Uterus (tissue), 4 donors: Measurements from ENCODE around the gene PCDHA8. TPM values are rescaled to one million over a fixed set of nuclear protein-coding genes. Genes with fewer than 3 reads are reported as not detected.

Experiments used
- total RNA-seq, 4 donors: library from RNA; depleted of rRNA in 3 of 4; stranded (reverse); fragments of >200 nt in 3 of 4; gene quantifications; one replicate each; pipeline versions ENCODE4 v1.1.0 to v1.2.4, GENCODE V29; 2014 to 2023
- donor health status: DM: yes; HTN: yes; CAD: no.

PCDHA8 gene
- total RNA-seq, 4 donors from 2014 or later = 1.2 to 1.9 TPM; not detected in 2

Other genes with a start within 250 kb of the PCDHA8 start
- gene CD14, start 208.0 kb upstream of the PCDHA8 start, total RNA-seq = 10 to 100 TPM in 3 of 4 donors, under 1 TPM in 1; 0.51 to 48.5 (median 34.0) TPM
- 10 to 100 TPM in 3 of 4 donors, 1 to 10 TPM in 1; 6.2 to 36.2 (median 22.7) TPM for gene TMCO6, start 201.7 kb upstream of the PCDHA8 start, total RNA-seq
- 100 to 1,000 TPM in 1 of 4 donors, 10 to 100 TPM in 3; 17.2 to 103 (median 35.6) TPM for gene NDUFA2, start 193.6 kb upstream of the PCDHA8 start, total RNA-seq
- gene IK, start 193.4 kb upstream of the PCDHA8 start, total RNA-seq = 100 to 1,000 TPM in 2 of 4 donors, 10 to 100 TPM in 2; 60.9 to 265 (median 89.3) TPM
- 10 to 100 TPM in 3 of 4 donors, 1 to 10 TPM in 1; 5.9 to 21.9 (median 17.9) TPM for gene WDR55, start 176.3 kb upstream of the PCDHA8 start, total RNA-seq
- gene DND1, start 167.6 kb upstream of the PCDHA8 start, total RNA-seq = 1 to 10 TPM in 2 of 4 donors, under 1 TPM in 2; 0.28 to 2.6 (median 0.92) TPM
- gene HARS1, start 149.8 kb upstream of the PCDHA8 start, total RNA-seq = 10 to 100 TPM; 20.3 to 50.5 (median 40.4) TPM
- gene HARS2, start 149.7 kb upstream of the PCDHA8 start, total RNA-seq = 10 to 100 TPM in 2 of 4 donors, 1 to 10 TPM in 2; 2.6 to 38.0 (median 15.7) TPM
- gene ZMAT2, start 140.7 kb upstream of the PCDHA8 start, total RNA-seq = 10 to 100 TPM; 18.2 to 41.9 (median 30.4) TPM
- under 1 TPM in 1 of 4 donors, not detected in 3; 0.41 TPM for gene PCDHA1, start 55.0 kb upstream of the PCDHA8 start, total RNA-seq
- gene PCDHA2, start 46.3 kb upstream of the PCDHA8 start, total RNA-seq = under 1 TPM in 3 of 4 donors, not detected in 1; 0.26 to 0.76 (median 0.52) TPM
- gene PCDHA3, start 40.1 kb upstream of the PCDHA8 start, total RNA-seq = 1 to 10 TPM in 3 of 4 donors, not detected in 1; 1.6 to 2.4 (median 1.8) TPM
- 1 to 10 TPM in 1 of 4 donors, under 1 TPM in 3; 0.26 to 5.8 (median 0.59) TPM for gene PCDHA4, start 34.1 kb upstream of the PCDHA8 start, total RNA-seq
- 1 to 10 TPM in 1 of 4 donors, under 1 TPM in 2, not detected in 1; 0.61 to 2.3 (median 0.69) TPM for gene PCDHA5, start 19.6 kb upstream of the PCDHA8 start, total RNA-seq
- 1 to 10 TPM in 3 of 4 donors, under 1 TPM in 1; 0.29 to 2.4 (median 1.3) TPM for gene PCDHA6, start 13.2 kb upstream of the PCDHA8 start, total RNA-seq
- gene PCDHA7, start 6.9 kb upstream of the PCDHA8 start, total RNA-seq = 10 to 100 TPM in 1 of 4 donors, 1 to 10 TPM in 1, under 1 TPM in 1, not detected in 1; 0.98 to 24.6 (median 2.2) TPM
- gene PCDHA9, start 7.2 kb downstream of the PCDHA8 start, total RNA-seq = 1 to 10 TPM in 1 of 4 donors, under 1 TPM in 3; 0.26 to 1.2 (median 0.64) TPM
- 1 to 10 TPM in 2 of 4 donors, under 1 TPM in 2; under 0.01 to 3.1 (median 1.6) TPM for gene PCDHA10, start 14.7 kb downstream of the PCDHA8 start, total RNA-seq
- gene PCDHA11, start 27.8 kb downstream of the PCDHA8 start, total RNA-seq = 1 to 10 TPM in 1 of 4 donors, under 1 TPM in 3; 0.26 to 2.1 (median 0.63) TPM
- 1 to 10 TPM in 3 of 4 donors, under 1 TPM in 1; 0.98 to 9.4 (median 1.5) TPM for gene PCDHA12, start 34.1 kb downstream of the PCDHA8 start, total RNA-seq
- gene PCDHA13, start 40.9 kb downstream of the PCDHA8 start, total RNA-seq = 1 to 10 TPM in 2 of 4 donors, under 1 TPM in 1, not detected in 1; 0.70 to 2.8 (median 2.1) TPM
- gene PCDHAC1, start 85.1 kb downstream of the PCDHA8 start, total RNA-seq = 1 to 10 TPM in 2 of 4 donors, under 1 TPM in 1, not detected in 1; under 0.01 to 1.7 (median 1.2) TPM
- 1 to 10 TPM in 2 of 4 donors, under 1 TPM in 2; under 0.01 to 7.1 (median 1.1) TPM for gene PCDHAC2, start 125.3 kb downstream of the PCDHA8 start, total RNA-seq
- gene PCDHB1, start 210.2 kb downstream of the PCDHA8 start, total RNA-seq = under 1 TPM in 1 of 4 donors, not detected in 3; 0.28 TPM